Adipocyte (in vitro differentiated cells): Measurements from ENCODE around the gene MYPOP.
A peak's percentile ranks its signal among the peaks of the same experiment; 100 is the strongest.

Experiments
- DNase-seq: peaks from one replicate; pipeline ENCODE4 v3.0.0-alpha.2; 2015; ENCODE audit warnings: low read depth
- H3K27me3 ChIP-seq: replicated peaks from 2 replicates; pipeline ENCODE4 v1.7.0; 2013; ENCODE audit warnings: mild to moderate bottlenecking, low read length, moderate library complexity; ENCODE audit not compliant: control insufficient read depth, insufficient read depth
- H3K36me3 ChIP-seq: 2 replicates; pipeline ENCODE4 v1.7.0; 2013; ENCODE audit warnings: low read length, mild to moderate bottlenecking, moderate library complexity; ENCODE audit not compliant: control insufficient read depth, insufficient read depth, severe bottlenecking
- H3K4me1 ChIP-seq: 2 replicates; pipeline ENCODE4 v1.7.0; 2013; ENCODE audit warnings: mild to moderate bottlenecking, low read length, moderate library complexity; ENCODE audit not compliant: control insufficient read depth, insufficient read depth
- H3K4me3 ChIP-seq: 2 replicates; pipeline ENCODE4 v1.7.0; 2013; ENCODE audit warnings: mild to moderate bottlenecking, low read length, moderate library complexity
- H3K9ac ChIP-seq: 2 replicates; pipeline ENCODE4 v1.7.0; 2013; ENCODE audit warnings: mild to moderate bottlenecking, low read length, moderate library complexity
- H3K9me3 ChIP-seq: 2 replicates; pipeline ENCODE4 v1.7.0; 2013; ENCODE audit warnings: mild to moderate bottlenecking, low read length, moderate library complexity; ENCODE audit not compliant: control insufficient read depth

MYPOP gene

DNA sequence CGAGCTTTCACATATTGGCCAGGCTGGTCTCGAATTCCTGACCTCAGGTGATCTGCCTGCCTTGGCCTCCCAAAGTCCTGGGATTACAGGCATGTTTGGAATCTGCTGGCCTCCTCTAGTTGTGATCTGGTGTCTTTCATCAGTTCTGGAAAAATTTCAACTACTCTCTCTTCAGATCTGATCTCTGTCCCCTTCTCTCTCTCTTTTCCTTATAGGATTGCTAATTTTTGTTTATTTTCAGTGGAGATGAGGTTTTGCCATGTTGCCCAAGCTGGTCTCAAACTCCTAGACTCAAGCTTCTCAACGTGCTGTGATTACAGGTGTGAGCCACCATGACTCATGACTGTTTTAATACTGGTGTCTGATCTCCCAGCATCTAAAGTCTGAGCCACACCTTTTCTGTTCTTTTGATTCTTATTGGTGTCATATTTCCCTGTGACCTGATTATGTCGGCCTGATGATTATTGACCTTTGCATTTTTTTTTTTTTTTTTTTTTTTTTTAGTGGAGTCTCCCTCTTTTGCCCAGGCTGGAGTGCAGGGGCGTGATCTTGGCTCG, 22.6 kb upstream of the MYPOP start:
- no peaks in the 10 kb centered on the region for H3K9me3 ChIP-seq
- no peak overlapping the region for H3K9ac ChIP-seq
- no peaks in the 10 kb centered on the region for H3K36me3 ChIP-seq
- H3K4me3 ChIP-seq: no peak overlapping the region
- DNase-seq: no peak
- peaks cover 12% of the 10 kb centered on the region for H3K27me3 ChIP-seq
- peaks cover 5% of the 10 kb centered on the region for H3K4me1 ChIP-seq

- no peaks in the 10 kb centered on the region for H3K36me3 ChIP-seq
- no peak overlapping the region for H3K4me3 ChIP-seq
- no peaks in the 10 kb centered on the region for H3K4me1 ChIP-seq
- no peak for DNase-seq
- no peak overlapping the region for H3K9ac ChIP-seq
- peaks cover 24% of the 10 kb centered on the region for H3K27me3 ChIP-seq
- H3K9me3 ChIP-seq: no peaks in the 10 kb centered on the region
Measured at GRCh38 chr19:45922281-45922680, 19.9 kb upstream of the MYPOP start.

GRCh38 chr19:45920458-45920857, 18.0 kb upstream of the MYPOP start:
- no peak overlapping the region for H3K9ac ChIP-seq
- H3K27me3 ChIP-seq: peaks cover 22% of the 10 kb centered on the region
- H3K36me3 ChIP-seq: no peaks in the 10 kb centered on the region
- peaks cover 4% of the 10 kb centered on the region for H3K4me1 ChIP-seq
- H3K4me3 ChIP-seq: no peak overlapping the region
- H3K9me3 ChIP-seq: no peaks in the 10 kb centered on the region
- no peak for DNase-seq

- no peaks in the 10 kb centered on the region for H3K9me3 ChIP-seq
- no peak overlapping the region for H3K9ac ChIP-seq
- H3K36me3 ChIP-seq: no peaks in the 10 kb centered on the region
- no peak for DNase-seq
- H3K4me3 ChIP-seq: no peak overlapping the region
- peaks cover 22% of the 10 kb centered on the region for H3K27me3 ChIP-seq
- peaks cover 6% of the 10 kb centered on the region for H3K4me1 ChIP-seq
Measured at GRCh38 chr19:45919678-45920077, 17.3 kb upstream of the MYPOP start.

- H3K4me1 ChIP-seq: peaks cover 6% of the 10 kb centered on the region
- H3K36me3 ChIP-seq: no peaks in the 10 kb centered on the region
- no peak overlapping the region for H3K9ac ChIP-seq
- no peak for DNase-seq
- H3K27me3 ChIP-seq: peaks cover 26% of the 10 kb centered on the region
- no peaks in the 10 kb centered on the region for H3K9me3 ChIP-seq
- H3K4me3 ChIP-seq: no peak overlapping the region
Measured at GRCh38 chr19:45918721-45919120, 16.3 kb upstream of the MYPOP start.

GRCh38 chr19:45917421-45918091, 15.1 kb upstream of the MYPOP start:
- Histone ChIP-seq H3K4me1 (peaks cover 6% of the 10 kb centered on the region), H3K9me3 (no peaks in the 10 kb centered on the region), H3K9ac (no peak overlapping the region), H3K36me3 (no peaks in the 10 kb centered on the region), H3K4me3 (no peak overlapping the region), H3K27me3 (peaks cover 32% of the 10 kb centered on the region)
- DNase-seq: no peak

DNA sequence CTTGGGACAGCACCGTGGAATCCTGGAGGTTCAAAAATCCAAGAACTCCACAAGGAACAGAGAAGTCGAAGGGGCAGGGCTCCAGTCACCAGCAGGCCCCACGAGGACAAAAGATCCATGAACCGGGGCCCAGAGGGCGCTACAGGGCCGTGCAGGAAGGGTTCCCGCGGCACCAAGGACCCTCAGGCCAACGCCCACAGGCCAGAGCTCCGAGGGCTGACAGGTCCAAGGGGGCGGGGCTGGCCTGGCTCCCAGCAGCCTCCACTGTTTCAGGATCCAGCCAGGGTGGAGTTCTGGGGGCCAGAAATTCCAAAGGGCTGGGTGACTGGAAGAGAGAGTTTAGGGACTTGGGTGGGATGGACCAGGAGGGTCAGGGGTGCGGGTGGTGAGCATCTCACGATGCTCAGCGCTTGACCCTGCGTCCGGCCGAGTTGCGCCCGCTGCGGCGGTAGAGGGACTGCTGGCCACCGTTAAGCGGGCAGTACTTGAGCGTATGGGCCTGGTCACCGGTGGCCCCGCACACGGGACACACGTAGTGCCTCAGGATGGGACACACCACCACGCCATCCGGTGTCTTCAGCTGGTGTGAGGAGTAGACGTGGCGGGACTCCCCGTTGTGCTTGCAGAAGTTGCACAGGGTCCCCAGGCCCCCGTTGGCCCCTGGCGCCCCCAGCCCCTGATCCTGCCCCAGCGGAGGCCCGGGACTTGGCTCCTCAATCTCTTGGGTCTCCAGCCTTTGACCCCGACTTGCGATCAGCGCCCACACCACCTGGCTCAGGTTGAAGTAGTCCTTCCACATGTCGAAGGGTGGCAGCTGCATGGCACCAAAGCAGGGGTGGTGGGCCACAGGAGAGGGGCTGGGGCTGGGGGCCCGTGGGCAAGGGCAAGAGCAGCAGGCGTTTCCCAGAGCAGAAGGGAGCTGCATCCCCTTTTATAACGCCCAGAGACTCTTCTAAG, 11.7 kb upstream of the MYPOP start, which contains the start of gene NANOS2:
NANOS2 (minus strand) TSS at position 905 of the 957 bp plus-strand sequence; CDS start at position 820, 85 bp downstream.
- no peak within 1 kb of the TSS for H3K4me3 ChIP-seq
- DNase-seq: no peak

DNA sequence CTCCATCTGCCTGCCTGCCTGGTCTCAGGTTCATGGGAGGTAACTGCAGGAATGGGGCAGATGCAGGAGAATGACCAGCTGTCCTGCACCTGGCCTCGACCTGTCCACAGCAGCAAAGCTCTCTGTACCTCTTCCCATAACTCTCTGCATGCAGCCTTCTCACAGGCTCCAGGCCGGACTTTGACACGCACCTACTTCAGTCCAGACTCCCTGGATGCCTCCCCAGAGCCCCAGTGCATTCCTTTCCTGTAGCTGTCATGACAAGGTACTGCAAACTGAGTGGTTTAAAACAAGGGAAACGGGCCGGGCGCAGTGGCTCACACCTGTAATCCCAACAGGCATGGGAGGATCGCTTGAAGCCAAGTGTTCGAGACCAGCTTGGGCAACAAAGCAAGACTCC, 8.9 kb upstream of the MYPOP start:
- Histone ChIP-seq H3K9ac (no peak overlapping the region), H3K4me1 (peaks cover 13% of the 10 kb centered on the region), H3K36me3 (no peaks in the 10 kb centered on the region), H3K4me3 (no peak overlapping the region), H3K27me3 (peaks cover 25% of the 10 kb centered on the region), H3K9me3 (no peaks in the 10 kb centered on the region)
- no peak for DNase-seq

More for the DNA sequence above, 11.7 kb upstream of the MYPOP start, which contains the start of gene NANOS2:
- H3K36me3 ChIP-seq: no peaks in the 10 kb centered on the region
- H3K4me1 ChIP-seq: peaks cover 6% of the 10 kb centered on the region
- H3K9ac ChIP-seq: no peak within 1 kb of the TSS
- H3K27me3 ChIP-seq: peaks cover 32% of the 10 kb centered on the region
- H3K9me3 ChIP-seq: no peaks in the 10 kb centered on the region

- no peaks in the 10 kb centered on the region for H3K9me3 ChIP-seq
- peaks cover 23% of the 10 kb centered on the region for H3K27me3 ChIP-seq
- H3K36me3 ChIP-seq: no peaks in the 10 kb centered on the region
- no peak for DNase-seq
- H3K9ac ChIP-seq: no peak overlapping the region
- H3K4me3 ChIP-seq: no peak overlapping the region
- H3K4me1 ChIP-seq: peaks cover 15% of the 10 kb centered on the region
Measured at GRCh38 chr19:45908956-45909355, 6.5 kb upstream of the MYPOP start.

- peaks cover 6% of the 10 kb centered on the region for H3K27me3 ChIP-seq
Measured at GRCh38 chr19:45906221-45906620, 3.8 kb upstream of the MYPOP start.

DNA sequence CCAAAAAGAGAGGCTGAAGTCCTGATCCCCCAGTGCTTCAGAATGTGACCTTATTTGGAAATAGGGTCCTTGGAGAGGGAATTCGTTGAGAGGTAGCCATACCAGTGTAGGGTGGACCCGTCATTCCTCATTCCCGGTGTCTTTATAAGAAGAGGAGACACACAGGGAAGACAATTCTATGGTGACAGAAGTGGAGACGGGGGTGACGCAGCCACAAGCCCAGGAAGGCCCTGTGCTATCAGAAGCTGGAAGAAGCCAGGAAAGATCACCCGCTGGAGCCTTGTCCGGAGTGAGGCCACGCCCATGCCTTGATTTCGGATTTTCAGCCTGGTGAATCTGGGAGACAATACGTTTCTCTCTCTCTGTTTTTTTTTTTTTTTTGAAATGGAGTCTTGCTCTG, 2.6 kb upstream of the MYPOP start:
- Histone ChIP-seq H3K9ac (no peak overlapping the region), H3K9me3 (no peaks in the 10 kb centered on the region)

More at GRCh38 chr19:45906221-45906620, 3.8 kb upstream of the MYPOP start:
- H3K9me3 ChIP-seq: no peaks in the 10 kb centered on the region
- peak overlapping the region; percentile 28 for H3K9ac ChIP-seq
- DNase-seq: no peak
- H3K4me1 ChIP-seq: peaks cover 20% of the 10 kb centered on the region
- no peaks in the 10 kb centered on the region for H3K36me3 ChIP-seq
- no peak overlapping the region for H3K4me3 ChIP-seq

More for the DNA sequence above, 2.6 kb upstream of the MYPOP start:
- no peak for DNase-seq
- Histone ChIP-seq H3K4me3 (no peak overlapping the region), H3K27me3 (no peaks in the 10 kb centered on the region), H3K36me3 (peaks cover under 1% of the 10 kb centered on the region), H3K4me1 (peaks cover 28% of the 10 kb centered on the region)
